ENCODE data around the gene ARFRP1.
"Not testable (repeated sequence)": the region's sequence is repeated elsewhere in the genome, so short reads cannot be mapped to it uniquely, and the experiment has no call there.

Gene ARFRP1

DNA sequence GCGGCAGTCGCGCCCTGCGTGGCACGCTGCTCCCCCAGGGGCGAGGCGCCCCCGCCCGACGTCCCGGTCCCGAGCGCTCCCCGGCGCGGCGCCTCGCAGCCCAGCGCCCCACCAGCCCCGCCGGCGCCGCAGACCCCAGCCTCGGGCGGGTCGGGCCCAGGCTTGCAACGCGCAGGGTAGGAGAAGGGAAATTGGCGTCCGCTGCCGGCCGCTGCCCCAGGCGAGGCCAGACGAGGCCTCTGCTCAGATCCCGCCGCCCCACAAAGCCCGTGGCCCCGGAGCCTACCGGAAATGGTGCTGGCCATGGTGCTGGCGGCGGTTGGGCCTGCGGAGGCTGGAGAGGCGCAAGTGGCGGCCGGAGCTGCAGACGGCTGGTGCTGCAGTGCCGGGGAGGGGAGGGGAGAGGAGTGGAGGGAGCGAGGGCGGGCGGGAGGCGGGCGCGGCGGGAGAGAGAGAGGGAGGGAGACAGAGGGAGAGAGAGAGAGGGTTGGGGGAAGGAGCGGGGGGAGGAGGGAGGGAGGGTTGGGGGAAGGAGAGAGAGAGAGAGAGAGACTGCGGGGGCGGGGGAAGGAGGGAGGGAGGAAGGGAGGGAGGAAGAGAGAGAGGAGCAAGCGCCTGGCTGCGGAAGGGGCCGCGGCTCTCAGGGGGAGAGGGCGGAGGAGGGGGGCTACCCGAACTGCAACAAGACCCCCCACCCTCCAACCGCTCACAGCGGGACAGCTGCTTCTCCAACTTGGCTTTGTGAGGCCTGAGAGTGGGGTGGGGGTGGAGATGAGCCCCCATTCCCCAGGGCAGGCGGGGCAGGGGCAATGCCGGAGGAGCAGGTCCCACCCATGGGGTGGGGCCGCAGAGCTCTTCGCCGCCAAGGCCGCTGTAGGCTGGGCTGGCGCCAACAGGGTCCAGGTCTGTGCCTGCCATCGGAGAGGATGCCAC is 54.5 kb downstream of the ARFRP1 start, which contains the start of gene STMN3:
Gene STMN3, minus strand, starts transcription at position 384 of the 933 bp plus-strand sequence. Its CDS starts 79 bp downstream, at position 305.
- DNase-seq = peak; percentile 85

DNA sequence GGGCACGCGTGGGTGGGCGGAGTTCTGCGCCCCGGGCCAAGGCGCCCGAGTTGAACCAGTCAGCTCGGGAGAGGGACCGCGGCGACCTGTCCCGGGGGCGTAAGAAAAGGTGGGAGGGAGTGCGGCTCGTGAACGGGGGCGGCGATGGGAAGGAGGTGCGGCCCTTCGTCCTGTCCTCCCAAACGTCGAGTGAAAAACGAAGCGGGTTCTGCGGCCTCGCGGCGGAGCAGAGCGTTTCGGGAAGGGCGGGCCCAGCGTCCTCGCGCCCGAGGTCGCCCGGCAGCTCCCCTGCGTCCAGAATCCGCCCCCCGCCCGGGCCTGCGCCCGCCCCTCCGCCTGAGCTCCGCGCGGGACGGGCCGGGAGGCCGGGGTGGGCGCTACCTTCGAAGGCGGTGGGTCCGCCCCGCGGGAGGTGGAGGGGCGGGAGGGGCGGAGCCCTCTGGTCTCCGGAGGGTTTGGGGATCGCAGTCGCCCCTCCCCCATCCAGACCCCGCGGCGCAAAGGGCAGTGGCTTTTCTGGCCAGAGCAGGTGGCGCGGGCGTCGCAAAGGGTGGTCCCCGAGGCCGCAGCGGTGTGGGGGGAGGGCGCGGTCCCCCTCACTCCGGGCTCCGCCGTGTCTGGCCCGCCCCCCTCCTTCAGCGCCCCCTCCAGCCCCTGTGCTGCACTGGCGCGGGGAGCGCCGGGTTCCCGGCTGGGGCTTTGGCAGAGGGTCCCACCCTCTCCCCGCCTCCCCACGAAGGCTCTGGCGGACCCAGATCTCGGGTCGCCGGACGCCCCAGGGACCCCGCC is 55.4 kb downstream of the ARFRP1 start:
- DNase-seq = no peak

DNA sequence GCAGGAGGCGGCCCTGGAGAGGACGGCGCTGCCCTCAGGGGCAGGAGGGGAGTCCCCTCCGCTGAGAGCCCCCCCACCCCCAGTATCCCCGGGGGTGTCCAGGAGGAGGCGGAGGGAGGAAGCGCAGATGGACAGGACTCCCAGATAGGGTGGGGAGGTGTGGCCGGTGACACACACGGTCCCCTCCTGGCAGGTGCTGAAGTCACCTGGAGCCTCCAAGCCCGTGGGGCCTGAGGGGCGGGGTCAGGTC is 55.9 kb downstream of the ARFRP1 start:
- DNase-seq = no peak

DNA sequence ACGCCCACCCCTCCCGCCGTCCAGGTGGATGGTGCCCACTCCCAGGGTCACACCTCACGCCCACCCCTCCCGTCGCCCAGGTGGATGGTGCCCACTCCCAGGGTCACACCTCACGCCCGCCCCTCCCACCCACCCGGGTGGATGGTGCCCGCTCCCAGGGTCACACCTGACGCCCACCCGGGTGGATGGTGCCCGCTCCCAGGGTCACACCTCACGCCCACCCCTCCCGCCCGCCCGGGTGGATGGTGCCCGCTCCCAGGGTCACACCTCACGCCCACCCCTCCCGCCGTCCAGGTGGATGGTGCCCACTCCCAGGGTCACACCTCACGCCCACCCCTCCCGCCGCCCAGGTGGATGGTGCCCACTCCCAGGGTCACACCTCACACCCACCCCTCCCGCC is 57.3 kb downstream of the ARFRP1 start:
- DNase-seq = not testable (repeated sequence)

DNA sequence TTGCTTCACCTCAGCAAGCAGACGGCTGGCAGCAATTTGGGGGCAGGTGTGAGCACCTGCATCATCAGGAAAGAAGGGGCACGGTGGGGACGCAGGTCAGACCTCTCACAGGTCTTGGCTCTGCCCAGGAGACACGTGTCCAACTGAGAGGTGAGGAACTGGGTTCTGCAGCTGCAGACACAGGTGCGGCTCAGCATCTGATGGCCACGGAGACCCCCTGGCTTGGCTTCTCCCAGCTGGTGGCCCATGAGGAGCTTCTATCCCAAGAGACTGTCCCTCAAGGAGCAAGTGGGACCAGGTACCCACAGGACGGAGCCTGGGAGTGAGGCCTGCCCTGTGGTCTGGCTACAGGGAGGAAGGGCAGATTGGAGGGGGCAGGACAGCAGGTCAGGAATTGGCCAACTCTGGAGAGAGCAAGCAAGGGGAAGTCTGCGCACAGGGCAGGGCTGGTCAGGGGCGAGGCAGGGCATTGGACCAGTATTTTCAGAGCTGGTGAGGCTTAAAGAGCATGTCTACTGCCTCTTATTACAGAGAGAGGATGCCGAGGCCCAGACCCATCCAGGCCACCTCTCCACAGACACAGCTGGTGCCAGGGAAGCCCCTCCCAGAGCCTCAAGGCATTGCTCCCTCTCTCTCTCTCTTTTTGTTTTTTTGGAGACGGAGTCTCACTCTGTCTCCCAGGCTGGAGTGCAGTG is 58.7 kb downstream of the ARFRP1 start:
- DNase-seq = no peak
